Stimulated activated CD4-positive, alpha-beta T cell treated with anti-CD3 and anti-CD28 coated beads, Interleukin-15, amount 100 ng/mL, for 24 hours (primary cell): Measurements from ENCODE around the gene CLCA2.

ENCODE experiments used
- DNase-seq: peaks from one replicate; pipeline ENCODE4 v3.0.0-alpha.2; 2020

Gene CLCA2

GRCh38 chr1:86434059-86434458, 10.1 kb downstream of the CLCA2 start:
- DNase-seq = no peak

DNA sequence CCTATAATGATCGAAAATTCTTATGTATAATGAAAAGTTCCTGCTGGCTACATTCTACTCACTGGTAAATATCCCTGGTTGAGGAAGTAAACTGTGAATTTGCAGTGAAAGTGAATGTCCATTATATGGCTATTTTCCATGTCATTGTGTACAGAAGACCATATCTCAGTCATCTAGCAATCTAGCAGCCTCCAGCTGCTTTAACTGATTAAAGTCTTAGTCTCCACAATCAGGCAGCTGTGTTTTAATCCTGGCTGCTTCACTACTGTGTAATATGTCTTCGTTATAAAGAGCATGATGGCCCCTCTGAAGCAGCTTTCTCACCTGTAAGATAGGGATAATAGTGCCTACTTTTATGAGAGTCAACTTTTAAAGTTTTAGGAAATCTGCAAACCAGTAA, 11.4 kb downstream of the CLCA2 start:
- no peak for DNase-seq

GRCh38 chr1:86436041-86436440, 12.1 kb downstream of the CLCA2 start:
- no peak for DNase-seq

- DNase-seq = no peak
Observed at GRCh38 chr1:86441581-86441980, 17.6 kb downstream of the CLCA2 start.

DNA sequence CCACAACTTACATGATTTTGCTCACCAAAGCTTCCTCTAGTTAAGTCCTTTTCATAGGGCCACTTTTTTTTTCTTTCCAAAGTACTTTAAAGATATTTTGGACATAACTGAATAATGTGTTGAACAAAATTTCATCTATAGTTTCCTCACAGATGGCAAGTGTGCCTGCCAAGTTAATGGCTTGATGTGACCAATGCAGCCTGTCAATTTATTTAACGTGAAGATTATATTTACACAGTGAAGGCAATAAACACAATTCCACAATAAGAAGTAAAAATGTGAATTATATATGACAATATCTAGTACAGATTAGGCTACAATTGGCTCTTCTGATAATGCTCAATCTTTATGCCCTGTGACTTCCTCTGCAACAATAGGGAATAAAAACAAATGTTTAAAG, 18.0 kb downstream of the CLCA2 start:
- no peak for DNase-seq

DNA sequence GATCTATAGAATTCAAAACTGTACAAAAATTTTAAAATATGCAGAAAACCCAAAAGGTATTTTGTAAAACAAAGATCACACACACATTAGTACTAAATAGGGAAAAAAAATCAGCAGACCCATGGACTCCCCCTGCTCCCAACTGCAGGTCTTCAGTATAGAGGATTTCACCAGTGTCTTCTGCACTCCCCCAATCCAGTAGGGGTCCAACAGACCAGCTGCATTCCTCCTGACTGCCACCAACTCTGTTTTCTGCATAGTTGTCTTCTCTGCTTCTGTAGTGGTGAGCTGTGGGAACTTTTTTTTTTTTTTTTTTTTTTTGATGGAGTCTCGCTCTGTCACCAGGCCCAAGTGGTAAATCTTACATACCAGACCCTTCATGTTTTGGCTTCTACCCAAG, 21.9 kb downstream of the CLCA2 start:
- no peak for DNase-seq

DNA sequence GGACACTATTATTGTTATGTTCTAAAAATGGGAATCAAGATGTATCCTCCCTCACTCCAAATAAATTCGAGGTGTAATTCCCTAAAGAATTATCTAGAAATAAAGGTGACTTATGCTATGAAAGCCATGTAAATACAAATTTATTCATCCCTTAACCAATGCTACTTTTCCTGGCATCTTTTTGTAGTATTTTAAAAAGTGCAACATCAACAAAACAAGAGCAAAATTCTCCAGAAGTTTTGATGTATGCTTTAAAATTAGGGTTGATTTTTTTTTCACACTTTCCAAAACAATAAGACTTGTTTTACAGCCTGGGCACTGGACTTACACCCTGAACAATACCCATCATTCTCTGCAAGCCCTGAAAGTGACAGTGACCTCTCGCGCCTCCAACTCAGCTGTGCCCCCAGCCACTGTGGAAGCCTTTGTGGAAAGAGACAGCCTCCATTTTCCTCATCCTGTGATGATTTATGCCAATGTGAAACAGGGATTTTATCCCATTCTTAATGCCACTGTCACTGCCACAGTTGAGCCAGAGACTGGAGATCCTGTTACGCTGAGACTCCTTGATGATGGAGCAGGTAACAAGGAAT, 23.3 kb downstream of the CLCA2 start:
- no peak for DNase-seq

GRCh38 chr1:86448670-86449069, 24.7 kb downstream of the CLCA2 start:
- DNase-seq = no peak

DNA sequence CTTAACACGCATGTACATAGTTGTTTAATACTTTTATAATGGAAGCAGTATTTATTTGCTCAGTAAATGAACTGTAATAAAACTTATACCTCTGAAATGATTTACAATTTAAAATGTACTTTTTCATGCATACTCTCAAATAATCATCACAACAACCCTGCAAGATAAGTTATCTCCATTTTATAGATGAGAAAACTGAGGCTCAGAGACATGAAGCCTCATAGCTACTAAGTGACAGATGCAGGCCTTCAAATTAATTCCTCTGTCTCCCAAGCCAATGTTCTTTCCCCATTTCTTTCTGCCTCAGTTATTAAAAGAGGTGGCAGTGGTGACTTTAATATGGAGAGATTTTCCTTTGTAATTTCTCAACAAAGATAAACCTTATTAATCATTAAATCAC, 25.1 kb downstream of the CLCA2 start:
- DNase-seq = no peak

GRCh38 chr1:86450847-86451246, 26.9 kb downstream of the CLCA2 start:
- DNase-seq = no peak

DNA sequence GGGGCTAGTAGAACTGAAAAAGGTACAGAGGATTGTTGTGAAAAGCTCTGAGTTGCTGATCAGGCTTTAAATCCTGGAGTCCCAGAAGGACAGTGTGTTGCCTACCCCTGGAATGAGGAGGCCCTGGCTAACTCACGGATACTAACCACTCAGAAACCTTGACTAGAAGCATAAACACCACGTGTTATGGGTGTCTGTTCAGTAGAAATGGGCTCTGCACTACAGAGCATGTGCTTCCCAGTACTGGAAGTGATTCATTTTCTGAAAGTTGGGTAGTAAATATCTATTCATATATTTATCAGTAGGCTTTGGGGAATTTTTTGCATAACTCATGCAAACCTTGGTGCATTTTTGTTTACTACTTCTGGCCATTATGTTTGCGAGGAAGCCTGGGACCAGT, 29.7 kb downstream of the CLCA2 start:
- no peak for DNase-seq

DNA sequence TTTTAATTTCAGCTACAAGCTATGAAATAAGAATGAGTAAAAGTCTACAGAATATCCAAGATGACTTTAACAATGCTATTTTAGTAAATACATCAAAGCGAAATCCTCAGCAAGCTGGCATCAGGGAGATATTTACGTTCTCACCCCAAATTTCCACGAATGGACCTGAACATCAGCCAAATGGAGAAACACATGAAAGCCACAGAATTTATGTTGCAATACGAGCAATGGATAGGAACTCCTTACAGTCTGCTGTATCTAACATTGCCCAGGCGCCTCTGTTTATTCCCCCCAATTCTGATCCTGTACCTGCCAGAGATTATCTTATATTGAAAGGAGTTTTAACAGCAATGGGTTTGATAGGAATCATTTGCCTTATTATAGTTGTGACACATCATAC, 31.1 kb downstream of the CLCA2 start:
- no peak for DNase-seq

DNA sequence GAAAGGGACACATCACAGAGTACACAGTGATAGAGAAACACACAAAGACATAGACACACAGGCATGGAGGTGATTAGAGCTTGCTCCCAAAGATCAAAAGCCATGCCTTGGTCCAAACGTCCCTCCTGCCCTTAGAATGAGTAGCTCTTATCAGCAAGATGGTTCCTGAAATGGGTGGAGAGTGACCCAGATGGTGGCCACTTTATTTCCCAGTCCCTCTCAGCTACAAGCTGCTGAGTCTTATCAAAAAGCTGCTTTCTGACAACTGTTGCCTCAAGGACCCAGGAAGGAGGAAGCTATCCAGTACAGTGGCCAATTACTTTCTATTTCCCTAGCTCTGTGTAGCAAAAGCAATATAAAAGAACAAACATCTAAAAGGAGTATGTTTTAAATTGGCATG, 37.0 kb downstream of the CLCA2 start:
- DNase-seq = no peak

GRCh38 chr1:86461482-86461881, 37.5 kb downstream of the CLCA2 start:
- DNase-seq = no peak

DNA sequence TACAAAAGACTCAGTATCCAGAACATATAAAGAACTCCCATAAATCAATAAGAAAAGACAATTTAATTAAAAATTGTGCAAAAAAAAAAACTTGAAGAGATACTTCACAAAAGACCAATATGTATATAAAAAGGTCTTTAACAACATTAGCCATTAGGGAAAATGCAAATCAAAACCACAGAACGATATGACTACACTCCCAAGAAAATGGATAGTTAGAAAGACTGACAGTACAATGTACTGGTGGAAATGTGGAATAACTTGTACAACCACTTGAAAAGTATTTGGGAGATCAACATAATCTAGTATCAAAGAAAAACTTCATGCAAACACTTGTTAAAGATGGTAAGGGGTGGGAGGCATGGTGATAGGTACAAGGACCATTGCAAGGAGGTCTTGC, 40.8 kb downstream of the CLCA2 start:
- no peak for DNase-seq

DNA sequence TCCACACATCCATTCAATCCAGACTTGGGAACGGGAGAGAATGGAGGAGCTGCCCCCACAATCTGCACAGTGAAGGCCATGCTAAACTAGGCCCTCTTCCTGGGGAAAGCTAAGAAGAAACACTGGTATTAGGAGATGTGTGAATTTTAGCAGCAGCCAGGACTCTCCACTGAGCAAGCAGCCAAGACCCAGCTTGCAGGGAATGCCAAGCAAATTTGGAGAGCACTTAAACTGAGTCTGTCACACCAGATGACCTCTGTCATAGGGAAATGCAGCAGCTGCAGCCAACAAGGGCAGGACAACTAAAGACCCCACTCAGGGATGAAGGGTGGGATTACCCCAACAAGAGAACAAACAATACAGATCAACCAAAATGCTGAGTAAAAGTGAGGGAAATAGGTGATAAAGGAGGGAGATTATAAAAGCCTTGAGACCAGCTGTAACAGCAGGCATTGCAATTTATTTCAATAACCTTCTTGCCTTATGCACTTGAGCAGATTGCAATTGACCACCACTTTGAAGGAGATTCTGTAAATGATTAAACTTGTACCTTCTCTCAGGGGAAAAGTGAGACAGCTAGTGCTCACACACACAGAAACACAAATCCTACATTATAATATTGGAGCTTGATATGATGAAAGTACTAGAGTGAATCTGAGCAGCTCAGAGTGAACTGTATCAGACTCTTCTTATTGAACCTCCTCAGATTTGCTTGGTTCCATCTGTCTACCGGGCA, 42.3 kb downstream of the CLCA2 start:
- DNase-seq = no peak

- DNase-seq = no peak
Observed at GRCh38 chr1:86466986-86467385, 43.0 kb downstream of the CLCA2 start.

DNA sequence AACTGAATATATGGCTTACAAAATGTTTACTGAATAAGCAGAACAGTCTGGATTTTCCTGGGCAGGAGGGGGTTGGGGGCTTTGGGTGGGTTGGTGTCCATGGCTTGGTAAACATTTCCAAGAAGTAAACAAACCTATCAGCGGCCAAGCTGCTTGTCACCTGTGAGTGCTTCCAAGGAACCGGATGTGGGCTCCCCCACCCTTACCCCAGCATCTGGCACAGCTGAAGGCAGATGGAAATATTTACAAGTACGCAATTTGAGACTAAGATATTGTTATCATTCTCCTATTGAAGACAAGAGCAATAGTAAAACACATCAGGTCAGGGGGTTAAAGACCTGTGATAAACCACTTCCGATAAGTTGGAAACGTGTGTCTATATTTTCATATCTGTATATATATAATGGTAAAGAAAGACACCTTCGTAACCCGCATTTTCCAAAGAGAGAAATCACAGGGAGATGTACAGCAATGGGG, 44.6 kb downstream of the CLCA2 start, which contains the start of gene CLCA1:
Gene CLCA1 (plus strand): TSS at position 427 of the 477 bp plus-strand sequence. CDS start 45 bp downstream, at position 472.
- DNase-seq = no peak

DNA sequence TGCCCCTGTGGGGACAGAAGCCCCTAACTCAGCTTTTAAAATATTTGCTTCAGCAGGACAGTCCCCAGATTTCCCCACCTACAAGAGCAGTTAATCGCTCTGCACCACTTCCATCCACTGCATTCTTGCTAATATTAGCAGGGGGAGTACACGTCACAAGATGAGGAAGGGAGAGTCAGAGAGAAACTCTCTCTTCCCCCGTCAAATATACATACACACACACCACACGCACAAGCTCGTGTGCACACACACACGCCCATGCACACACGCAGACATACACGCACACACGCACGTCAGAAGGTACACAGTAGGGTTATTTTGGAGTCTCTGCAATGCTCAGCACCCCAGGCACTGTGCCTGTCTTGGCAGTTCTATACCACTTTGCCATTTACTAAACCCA, 46.9 kb downstream of the CLCA2 start:
- DNase-seq = no peak

DNA sequence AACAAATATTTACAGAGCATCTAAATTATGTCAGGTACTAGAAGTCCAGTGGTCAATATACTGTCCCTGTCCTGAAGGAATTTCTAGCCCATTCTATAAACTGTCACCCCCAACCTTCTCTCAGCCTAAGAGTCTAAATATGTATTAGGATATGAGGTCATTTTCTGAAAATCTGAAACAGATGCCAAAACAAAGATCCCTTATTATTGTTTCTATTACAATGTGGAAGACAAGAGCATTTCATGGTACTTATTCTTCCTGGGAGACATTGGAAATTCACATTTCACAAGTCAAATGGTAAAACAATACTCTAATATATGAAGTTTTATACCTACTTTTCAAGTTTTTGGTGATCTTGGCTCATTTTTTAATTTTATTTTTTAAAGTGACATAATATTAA, 47.3 kb downstream of the CLCA2 start:
- DNase-seq = no peak

GRCh38 chr1:86472152-86472551, 48.2 kb downstream of the CLCA2 start:
- no peak for DNase-seq

GRCh38 chr1:86472767-86473166, 48.8 kb downstream of the CLCA2 start:
- no peak for DNase-seq

DNA sequence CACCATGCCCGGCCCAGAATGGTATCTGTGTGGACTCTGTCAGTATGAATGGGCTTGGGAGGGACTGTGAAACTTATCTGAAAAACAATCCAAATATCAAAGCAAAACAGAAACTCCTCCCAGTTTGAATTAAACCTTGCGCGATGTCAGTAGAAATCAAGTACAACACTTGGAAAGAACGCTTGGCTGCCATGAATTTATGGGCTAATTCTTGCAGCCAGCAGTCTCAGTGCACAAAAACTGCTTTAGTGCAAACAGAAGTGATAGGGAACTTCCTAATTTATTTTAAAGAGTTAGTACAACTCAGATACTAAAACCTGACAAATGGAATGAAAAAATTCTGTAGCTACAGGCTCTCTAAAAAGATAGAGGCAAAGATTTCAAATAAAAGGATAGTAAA, 53.3 kb downstream of the CLCA2 start:
- DNase-seq = no peak

GRCh38 chr1:86477682-86478081, 53.7 kb downstream of the CLCA2 start:
- no peak for DNase-seq
